GM12892 (cell line): ENCODE data around the gene VWF.

Experiments
- POLR2A ChIP-seq: IDR thresholded peaks from 2 replicates; pipeline ENCODE4 v1.6.1; 2011; ENCODE audit warnings: low read depth, low read length, control low read depth
- POLR2AphosphoS5 ChIP-seq: IDR thresholded peaks from 2 replicates; pipeline ENCODE4 v1.6.1; 2011; ENCODE audit warnings: low read depth, low read length, control low read depth
- TAF1 ChIP-seq: IDR thresholded peaks from 2 replicates; pipeline ENCODE4 v1.6.1; 2011; ENCODE audit warnings: low read depth, mild to moderate bottlenecking, control low read depth, low read length, borderline replicate concordance

DNA sequence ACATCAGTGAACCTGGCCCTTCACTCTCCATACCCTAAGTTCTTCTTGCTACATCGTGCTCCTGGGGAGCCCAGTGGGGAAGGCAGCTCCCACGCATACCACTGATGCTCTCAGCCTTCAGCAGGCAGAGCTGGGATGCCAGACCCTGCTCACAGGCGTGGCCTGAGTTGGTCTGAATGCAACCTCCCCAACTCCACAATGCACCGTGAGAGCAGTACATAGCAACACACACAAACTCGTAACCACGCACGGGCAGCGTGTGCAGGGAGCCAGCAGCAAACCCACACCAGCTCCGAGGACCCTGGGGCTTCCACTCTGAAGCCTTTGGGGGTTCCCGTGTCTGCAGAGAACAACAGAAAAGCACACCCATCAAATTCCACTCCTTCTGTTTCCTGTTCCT lies 216.7 kb downstream of the VWF start:
- TF ChIP-seq POLR2A = no peak
- no peak for TF ChIP-seq POLR2AphosphoS5
- no peak for TF ChIP-seq TAF1
